Anterior cingulate cortex (tissue), 58 donors: Measurements from ENCODE around the gene CGB2.
"Not testable (repeated sequence)": the region's sequence is repeated elsewhere in the genome, so short reads cannot be mapped to it uniquely, and the experiment has no call there.

Experiments
- DNase-seq, 58 donors: peaks; one replicate each; lab custom pipeline; 2025; lab: John Stamatoyannopoulos, UW

The CGB2 gene

GRCh38 chr19:49031642-49032301 is at the start of gene CGB2:
CGB2 (plus strand) TSS chr19:49031890; CDS start chr19:49032096, 206 bp downstream.
- DNase-seq = not testable (repeated sequence)

GRCh38 chr19:48982280-48982679 is 49.4 kb upstream of the CGB2 start:
- DNase-seq = no peak

DNA sequence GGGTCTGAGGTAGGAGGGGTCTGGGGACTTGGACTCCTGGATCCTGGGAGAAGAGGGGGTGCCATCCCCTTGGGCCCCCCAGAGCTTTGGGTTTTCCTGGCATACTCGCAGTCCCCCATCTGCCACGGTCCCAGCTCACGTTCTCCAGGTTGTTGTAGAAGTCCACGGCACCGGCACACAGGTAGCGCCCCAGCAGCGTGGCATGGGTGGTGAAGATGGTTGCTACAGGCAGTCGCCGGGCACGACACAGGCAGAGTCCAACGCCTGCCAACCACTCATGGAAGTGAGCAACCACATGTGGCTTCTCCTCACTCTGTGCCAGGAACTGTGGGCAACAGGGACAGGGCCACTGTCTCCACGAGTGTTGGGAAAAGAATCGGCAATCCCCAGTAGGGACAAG is 46.0 kb upstream of the CGB2 start:
- DNase-seq = no peak

DNA sequence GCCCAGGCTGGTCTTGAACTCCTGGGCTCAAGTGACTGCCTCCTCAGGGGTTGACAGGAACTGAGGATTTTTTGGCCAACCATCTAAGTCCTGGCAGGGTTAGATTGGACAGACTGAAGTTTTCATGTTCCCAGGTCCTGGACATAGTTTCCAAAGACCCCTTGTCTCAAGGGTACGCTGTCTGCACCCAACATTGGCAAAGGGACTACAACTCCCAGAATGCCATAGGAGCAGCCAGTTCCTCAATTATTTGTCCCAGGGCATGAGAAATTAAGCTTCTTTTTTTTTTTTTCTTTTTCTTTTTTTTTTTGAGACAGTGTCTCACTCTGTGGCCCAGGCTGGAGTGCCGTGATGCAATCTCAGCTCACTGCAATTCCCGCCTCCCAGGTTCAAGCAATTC is 45.5 kb upstream of the CGB2 start:
- DNase-seq = no peak

- DNase-seq = no peak
These were observed 44.4 kb upstream of the CGB2 start for GRCh38 chr19:48987323-48987722.

GRCh38 chr19:48988286-48988685 is 43.4 kb upstream of the CGB2 start:
- no peak for DNase-seq

DNA sequence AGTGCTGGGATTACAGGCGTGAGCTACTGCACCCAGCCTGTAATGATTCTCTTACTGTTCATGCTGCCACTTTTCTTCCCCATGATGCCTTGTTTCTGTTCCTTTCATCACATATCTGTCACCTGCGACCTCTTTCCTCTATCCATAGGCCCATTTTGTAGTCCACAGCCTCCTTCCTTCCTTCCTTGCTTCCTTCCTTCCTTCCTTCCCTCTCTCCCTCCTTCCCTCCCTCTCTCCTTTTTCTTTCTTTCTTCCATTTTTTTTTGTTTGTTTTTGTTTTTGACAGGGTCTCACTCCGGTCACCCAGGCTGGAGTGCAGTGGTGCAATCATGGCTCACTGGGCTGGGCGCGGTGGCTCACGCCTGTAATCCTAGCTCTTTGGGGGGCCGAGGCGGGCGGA is 42.8 kb upstream of the CGB2 start:
- DNase-seq = no peak

- DNase-seq = peak in 20 of 58 donors; percentile 1 to 64 (median 14)
These were observed 41.9 kb upstream of the CGB2 start for GRCh38 chr19:48989701-48990291.

GRCh38 chr19:48990400-48990799 is 41.3 kb upstream of the CGB2 start:
- no peak for DNase-seq

- no peak for DNase-seq
These were observed 40.6 kb upstream of the CGB2 start for GRCh38 chr19:48991011-48991609.

- peak in 22 of 58 donors; percentile 1 to 51 (median 20) for DNase-seq
These were observed 39.7 kb upstream of the CGB2 start for GRCh38 chr19:48991873-48992580.

DNA sequence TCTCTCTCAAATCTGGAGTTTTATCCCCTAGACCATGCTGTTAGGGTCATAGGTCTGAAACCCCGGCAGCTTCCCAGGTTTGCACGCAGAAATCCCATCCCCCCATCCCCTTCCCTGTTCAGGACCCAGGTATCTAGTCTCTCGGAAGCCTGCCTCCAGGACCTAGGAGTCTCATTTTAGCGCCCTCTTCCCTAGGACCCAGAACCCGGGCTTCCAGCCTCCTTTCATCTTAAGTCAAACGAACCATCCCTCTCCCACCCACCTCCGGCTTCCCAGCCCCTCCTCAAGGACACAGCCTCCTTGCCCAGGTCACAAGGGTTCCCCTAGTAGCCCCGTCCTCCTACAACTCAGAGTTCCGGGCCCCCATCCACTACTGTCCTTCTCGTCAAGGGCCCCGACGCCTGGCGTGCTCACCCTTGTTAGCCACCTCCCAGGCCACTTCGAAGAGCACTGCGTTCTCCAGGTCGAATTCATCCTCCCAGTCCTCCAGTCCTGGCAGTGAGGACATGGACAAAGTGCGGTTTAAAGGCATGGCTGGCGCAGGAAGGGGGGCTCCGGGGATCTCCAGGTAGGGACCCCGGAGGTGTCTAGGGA is 39.0 kb upstream of the CGB2 start:
- peak in 14 of 58 donors; percentile 31 to 61 (median 46) for DNase-seq

GRCh38 chr19:48993175-48994034 is 38.3 kb upstream of the CGB2 start, which contains the start of the genes GYS1 and RUVBL2:
GYS1 (minus strand) TSS chr19:48993309; CDS start chr19:48993112, 197 bp downstream.
RUVBL2 (plus strand) TSS chr19:48993887; CDS start chr19:48993912, 25 bp downstream.
- peak; percentile 95 to 100 (median 99) for DNase-seq

GRCh38 chr19:48994035-48994386 is 37.7 kb upstream of the CGB2 start:
- DNase-seq = peak in 1 of 58 donors; percentile 69

DNA sequence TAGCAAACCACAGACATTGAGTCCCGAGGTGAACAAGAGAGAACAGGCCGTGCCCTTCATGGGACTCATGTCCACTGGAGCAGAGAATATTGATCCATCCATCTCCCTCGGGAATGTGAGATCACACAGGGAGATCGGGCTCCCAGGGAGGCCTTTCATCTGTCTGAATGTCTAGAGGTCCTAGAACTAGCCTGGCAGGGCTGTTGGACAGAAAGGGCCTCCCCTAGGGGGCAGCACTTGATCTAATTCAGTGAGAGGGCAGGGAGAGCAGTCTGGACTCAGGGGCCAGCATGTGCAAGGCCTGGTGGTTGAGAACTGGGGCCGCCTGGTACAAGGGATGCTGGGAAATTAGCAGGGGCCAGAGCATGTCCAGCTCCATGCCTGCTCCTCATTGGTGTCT is 33.7 kb upstream of the CGB2 start:
- DNase-seq = no peak

DNA sequence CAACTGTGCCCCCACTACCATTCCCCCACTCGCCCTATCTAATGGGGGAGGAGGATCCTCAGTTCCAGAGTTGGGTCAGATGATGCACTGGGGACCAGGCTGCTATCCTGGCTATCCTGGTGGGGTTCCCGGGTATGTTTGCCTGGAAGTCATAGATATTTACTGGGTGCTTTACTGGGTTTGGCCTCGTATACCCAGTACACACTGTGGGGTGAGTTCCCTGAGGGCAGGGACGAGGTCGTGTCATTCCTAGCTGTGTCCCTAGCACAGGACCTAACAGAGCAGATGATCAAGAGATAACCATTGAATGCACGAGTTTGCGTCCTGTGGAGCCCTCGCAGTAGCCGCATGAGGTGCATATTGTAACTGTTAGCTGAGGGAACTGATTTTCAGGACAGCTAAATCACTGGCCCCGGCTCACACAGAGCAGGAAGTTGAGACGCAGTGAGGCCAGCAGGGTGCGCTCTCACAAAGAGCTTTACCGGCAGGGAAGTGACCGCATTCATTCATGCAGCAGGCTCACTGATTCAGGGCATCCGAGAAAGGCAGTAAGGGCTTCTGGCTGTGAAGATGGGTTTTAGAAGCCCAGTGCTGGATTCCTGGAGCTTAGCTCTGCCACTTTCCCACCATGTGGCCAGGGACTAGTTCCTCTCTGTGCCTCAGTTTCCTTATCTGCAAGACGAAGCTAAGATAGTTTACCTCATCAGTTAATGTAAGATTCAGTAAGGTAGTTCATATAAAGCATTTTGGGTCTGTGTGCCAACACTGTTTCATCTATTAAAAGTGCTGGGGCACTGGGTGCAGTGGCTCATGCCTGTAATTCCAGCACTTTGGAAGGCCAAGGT is 32.0 kb upstream of the CGB2 start:
- peak in 14 of 58 donors; percentile 2 to 41 (median 12) for DNase-seq

DNA sequence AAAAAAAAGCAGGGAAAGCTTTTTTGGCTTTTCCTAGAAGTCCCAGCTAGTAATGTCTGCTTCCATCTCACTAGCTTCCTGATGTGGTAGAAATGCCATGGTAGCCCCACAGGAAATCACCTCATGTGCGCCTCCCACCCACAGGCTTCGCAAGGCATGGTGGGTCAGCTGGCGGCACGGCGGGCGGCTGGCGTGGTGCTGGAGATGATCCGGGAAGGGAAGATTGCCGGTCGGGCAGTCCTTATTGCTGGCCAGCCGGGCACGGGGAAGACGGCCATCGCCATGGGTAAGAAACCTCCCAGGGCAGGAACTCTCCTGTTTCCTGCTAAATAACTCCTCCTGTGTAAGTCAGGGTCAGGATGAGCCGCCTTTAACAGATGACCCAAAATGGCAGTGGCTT is 27.6 kb upstream of the CGB2 start:
- no peak for DNase-seq

DNA sequence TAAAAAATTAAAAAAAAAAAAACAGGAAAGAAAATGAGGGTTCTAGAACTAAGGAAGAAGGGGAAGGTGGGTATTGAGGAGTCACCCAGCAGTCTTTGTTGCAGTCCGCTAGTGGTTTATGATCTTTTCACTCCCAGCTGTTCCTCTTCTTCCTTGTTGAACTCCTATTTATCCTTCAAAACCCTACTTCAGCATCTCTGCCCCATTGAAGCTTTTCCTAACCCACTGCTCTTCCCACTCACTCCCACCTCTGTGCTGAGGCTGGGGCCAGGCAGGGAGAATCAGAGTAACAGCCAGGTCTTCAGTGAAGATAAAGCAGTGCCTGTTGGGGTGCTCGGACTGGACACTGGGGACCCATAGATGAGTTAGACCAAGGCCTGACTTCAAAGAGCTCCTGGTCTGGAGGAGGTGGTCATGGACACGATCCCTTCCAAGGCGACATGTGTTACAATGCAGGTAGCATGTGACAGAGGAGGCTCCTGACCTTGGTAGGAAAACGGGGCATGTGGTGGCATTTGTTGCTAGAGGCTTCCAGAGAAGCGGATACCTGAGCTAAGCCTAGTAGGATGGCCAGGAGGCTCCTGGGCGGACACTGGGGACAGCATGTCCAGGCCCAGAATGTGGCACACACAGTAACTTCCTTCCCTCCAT is 26.6 kb upstream of the CGB2 start:
- no peak for DNase-seq
